HG03342 (cell line): Measurements from ENCODE around the gene CADM1.

ENCODE experiments used
- ATAC-seq: cut with Tn5 transposase; IDR thresholded peaks from one replicate; pipeline ENCODE4 v1.9.1; 2021; ENCODE audit warnings: mild to moderate bottlenecking, moderate library complexity; ENCODE audit not compliant: unreplicated experiment

CADM1 gene

GRCh38 chr11:115190196-115190595 lies 314.0 kb downstream of the CADM1 start:
- ATAC-seq: no peak

- ATAC-seq: no peak
Measured at GRCh38 chr11:115188898-115189278, 315.3 kb downstream of the CADM1 start.

- ATAC-seq: no peak
Measured at GRCh38 chr11:115188188-115188897, 315.9 kb downstream of the CADM1 start.

GRCh38 chr11:115185931-115186330 lies 318.3 kb downstream of the CADM1 start:
- ATAC-seq: no peak

GRCh38 chr11:115185507-115185906 lies 318.7 kb downstream of the CADM1 start:
- no peak for ATAC-seq

GRCh38 chr11:115184901-115185300 lies 319.3 kb downstream of the CADM1 start:
- no peak for ATAC-seq

GRCh38 chr11:115183830-115184229 lies 320.4 kb downstream of the CADM1 start:
- no peak for ATAC-seq

GRCh38 chr11:115183136-115183535 lies 321.1 kb downstream of the CADM1 start:
- no peak for ATAC-seq

GRCh38 chr11:115182282-115182955 lies 321.8 kb downstream of the CADM1 start:
- no peak for ATAC-seq

- ATAC-seq: no peak
Measured at GRCh38 chr11:115181538-115181937, 322.7 kb downstream of the CADM1 start.

- no peak for ATAC-seq
Measured at GRCh38 chr11:115180272-115180671, 323.9 kb downstream of the CADM1 start.

- no peak for ATAC-seq
Measured at GRCh38 chr11:115179636-115180035, 324.6 kb downstream of the CADM1 start.

- ATAC-seq: no peak
Measured at GRCh38 chr11:115178705-115179104, 325.5 kb downstream of the CADM1 start.

GRCh38 chr11:115173136-115173535 lies 331.1 kb downstream of the CADM1 start:
- no peak for ATAC-seq

- no peak for ATAC-seq
Measured at GRCh38 chr11:115170133-115170815, 333.9 kb downstream of the CADM1 start.

GRCh38 chr11:115169251-115169650 lies 335.0 kb downstream of the CADM1 start:
- no peak for ATAC-seq

GRCh38 chr11:115168686-115169085 lies 335.5 kb downstream of the CADM1 start:
- ATAC-seq: no peak

GRCh38 chr11:115168229-115168671 lies 336.0 kb downstream of the CADM1 start:
- no peak for ATAC-seq

- no peak for ATAC-seq
Measured at GRCh38 chr11:115167456-115167855, 336.8 kb downstream of the CADM1 start.

- no peak for ATAC-seq
Measured at GRCh38 chr11:115166820-115167219, 337.4 kb downstream of the CADM1 start.

- ATAC-seq: no peak
Measured at GRCh38 chr11:115164774-115165173, 339.4 kb downstream of the CADM1 start.

- ATAC-seq: no peak
Measured at GRCh38 chr11:115162919-115163318, 341.3 kb downstream of the CADM1 start.
